NCI-H2081 treated with DMSO at 0.1 percent for 48 hours (cell line): ENCODE data around the gene GNAO1.

Experiments used
- DNase-seq: peaks from one replicate; lab custom pipeline; 2025; lab: John Stamatoyannopoulos, UW

Gene GNAO1

DNA sequence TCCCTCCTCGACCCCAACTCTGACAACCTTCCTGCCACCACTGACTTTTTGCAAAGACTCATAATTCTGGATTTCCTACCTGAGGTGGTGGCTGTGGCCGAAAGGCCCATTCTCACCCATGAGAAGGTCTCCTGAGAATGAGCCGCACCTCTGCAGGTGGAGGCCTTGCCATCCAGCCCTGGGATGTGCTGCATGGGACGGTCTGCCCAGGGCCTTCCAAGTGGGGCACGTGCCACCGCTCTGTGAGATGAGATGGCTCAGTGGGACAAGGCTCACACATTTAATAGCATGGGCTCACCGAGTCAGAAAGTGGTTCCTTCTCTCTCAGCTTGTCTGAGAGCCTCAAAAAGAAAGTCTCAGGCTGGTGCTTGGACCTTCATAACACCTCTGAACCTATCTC is 121.3 kb downstream of the GNAO1 start:
- no peak for DNase-seq

DNA sequence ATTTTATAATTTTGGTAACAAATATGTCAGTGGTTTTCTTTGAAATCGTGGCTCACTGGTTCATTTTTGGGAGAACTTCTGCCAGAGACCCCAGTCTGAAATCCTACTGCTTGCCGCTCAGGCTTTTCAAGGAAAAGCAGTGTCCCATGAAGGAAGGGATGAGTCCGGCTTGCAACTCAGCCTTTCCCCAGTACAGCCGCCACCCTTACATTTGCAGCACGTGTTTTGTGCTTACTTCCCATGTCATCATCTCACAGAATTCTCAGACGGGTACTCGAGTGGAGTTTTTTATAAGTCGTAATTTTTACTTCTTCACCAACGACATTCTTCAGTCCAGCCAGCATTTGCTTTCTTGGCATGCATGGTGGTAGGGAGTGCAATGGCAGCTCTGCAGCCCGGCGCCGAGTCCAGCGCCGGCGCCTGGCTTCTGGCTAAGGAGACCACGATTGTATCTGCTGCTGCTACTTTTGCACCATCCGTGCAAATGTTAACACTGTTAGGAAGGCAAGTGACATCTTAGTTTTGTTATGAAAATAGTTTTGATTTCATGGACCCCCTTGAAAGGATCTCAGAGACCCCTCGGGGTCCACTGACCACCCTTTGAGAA is 123.1 kb downstream of the GNAO1 start:
- DNase-seq, result no peak

DNA sequence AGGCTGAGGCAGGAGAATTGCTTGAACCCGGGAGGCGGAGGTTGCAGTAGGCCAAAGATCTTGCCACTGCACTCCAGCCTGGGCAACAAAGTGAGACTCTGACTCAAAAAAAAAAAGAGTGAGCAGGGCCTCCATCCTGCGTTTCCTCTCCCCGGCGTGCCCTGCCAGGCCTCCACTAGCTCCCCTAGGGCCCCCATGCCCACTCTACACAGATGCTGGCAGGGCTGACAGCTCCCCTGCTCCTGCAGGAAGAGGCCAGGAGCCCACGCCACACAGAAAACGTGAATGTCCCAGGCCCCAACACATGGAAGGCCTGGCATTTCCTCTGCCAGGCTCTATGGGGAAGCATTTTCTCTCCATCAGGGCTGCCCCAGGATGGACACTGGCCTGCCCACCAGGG is 124.7 kb downstream of the GNAO1 start:
- no peak for DNase-seq

DNA sequence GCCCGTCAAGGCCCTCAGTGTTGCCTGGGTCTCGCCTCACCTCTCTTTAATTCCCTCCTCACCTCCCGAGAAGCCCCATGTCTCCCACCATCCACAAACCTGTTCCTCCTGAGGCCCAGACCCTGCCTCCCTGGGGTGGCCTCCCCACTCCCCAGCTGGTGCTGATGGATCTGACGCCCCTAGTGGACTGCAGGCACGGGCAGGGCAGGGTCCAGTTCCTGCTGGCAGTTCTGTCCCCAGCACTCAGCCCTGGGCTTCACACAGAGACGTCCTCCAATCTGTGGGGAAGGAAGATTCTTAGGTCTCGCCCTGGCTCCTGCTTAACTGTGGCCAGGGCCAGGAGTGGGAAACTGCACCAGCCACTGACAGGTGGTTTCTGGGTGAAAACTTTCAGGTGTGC is 125.3 kb downstream of the GNAO1 start:
- no peak for DNase-seq

DNA sequence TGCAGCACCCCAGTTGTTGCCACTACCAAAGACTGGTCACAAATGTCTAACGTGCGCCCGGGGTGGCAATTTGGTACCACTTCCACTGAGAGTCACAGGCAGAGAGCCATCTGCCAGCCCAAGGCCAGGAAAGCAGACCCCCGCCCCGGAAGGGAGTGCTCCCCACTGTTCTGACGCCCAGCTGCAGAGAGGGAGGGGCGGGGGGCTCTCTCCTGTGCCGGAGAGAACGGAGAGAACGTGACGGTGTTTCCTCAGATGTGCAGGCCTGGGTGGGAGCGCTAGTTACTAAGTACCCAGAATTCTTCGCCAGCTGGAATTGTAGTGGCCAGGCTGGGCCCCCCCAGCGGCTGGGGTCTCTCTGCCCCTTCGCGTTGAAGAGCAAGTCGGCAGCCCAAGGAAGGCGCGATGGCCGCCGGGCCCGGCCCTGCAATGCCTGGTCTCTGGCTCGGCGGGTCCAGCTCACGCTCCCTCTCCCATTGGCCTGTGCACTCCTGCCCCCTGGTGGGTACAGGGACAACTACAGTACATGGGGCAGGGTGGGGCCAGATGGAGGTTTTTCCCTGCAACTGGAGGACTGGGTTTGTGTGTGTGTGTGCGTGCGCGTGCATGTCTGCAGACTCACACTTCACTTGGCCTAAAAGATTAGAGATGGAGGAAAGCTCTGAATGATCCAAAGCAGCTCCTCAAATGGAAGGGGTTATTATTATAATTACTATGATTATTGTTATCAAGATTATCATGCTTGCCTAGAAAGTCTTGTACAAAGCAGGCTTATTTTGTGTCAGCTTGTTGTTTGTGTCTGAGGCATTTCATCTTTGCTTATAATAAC is 126.9 kb downstream of the GNAO1 start:
- DNase-seq, result no peak

DNA sequence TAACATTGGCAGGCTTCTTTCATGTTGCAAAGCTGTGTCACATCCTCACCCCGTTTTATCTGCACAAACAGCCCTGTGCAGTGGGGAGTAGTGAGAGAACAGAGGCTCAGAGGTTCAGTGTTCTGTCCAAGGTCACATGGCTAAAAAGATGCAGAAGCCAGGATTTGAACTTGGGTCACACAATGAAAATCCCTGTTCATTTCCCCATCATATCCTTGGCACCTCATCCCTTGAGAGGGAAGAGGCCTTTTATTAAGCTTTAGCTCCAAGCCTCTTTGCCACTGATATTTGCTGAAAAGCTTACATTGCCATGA is 127.5 kb downstream of the GNAO1 start:
- no peak for DNase-seq

DNA sequence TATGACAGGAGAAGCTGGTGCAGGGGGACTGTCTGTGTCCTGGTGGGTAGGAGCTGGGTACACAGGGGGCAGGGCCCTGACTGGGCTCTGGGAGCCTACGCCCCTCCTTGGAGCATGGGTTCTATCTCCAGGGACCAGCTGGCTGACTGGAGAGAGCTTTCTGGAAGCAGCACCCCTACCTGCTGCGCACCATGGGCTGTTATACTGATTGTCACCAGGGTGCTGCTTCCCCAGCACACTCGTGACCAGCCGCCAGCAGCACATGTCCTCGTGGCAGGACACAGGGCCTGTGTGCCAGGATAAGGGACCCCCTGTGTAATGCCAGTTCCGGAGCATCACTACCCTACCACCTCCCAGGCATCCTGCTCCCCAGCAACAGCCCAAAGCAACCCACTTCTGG is 128.1 kb downstream of the GNAO1 start:
- no peak for DNase-seq

DNA sequence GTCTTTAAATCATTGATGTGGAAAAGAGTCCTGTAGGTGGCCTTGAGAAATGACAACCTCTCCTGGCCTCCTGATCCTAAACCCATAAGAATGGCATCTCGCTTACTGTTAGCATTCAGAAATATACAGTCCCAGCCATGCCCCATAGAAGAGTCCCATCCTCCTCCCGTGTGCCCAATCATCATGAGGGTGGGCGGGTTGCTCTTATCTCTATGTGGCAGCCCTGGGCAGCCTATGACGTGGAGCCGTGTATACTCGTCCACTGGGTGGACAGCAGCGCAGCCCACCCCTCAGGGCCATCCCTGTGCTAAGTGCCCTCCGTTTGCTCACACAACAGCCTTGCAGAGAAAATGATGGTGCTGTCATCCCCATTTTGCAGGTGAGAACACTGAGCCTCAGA is 128.8 kb downstream of the GNAO1 start:
- DNase-seq, result no peak

DNA sequence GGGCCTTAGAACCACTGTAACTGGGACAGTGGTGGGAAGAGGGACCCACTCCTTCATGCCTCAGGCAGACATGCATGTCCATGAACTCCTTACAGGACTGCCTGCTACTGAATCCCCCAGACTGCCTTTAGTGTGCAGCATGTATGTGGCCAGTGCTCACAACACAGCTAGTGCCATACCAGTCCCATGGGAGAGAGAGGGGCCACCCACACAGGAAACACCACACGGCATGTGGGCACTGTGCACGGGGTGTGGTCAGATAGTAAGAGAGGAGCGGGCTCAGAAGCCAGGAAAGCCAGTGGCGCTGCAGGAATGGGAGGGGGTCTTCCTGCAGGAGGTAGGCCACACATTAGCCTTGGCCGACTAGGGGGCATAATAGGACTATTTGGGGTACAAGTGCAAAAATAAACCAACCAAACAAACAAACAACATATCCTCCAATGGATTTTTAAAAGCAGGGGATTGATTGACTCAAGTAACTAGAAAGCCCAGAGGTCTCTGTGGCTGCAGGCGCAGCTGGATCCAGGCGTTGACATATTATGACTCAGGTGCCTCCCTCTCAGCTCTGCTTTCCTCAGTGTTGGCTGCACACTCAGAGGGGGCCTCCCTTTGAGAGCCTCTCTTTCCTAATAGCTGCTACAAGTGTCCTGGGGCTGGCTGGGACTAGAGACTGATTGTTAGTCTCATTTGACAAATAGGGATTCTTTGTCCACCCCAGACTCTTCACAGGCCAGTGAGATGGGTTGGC is 129.7 kb downstream of the GNAO1 start:
- DNase-seq, result no peak

DNA sequence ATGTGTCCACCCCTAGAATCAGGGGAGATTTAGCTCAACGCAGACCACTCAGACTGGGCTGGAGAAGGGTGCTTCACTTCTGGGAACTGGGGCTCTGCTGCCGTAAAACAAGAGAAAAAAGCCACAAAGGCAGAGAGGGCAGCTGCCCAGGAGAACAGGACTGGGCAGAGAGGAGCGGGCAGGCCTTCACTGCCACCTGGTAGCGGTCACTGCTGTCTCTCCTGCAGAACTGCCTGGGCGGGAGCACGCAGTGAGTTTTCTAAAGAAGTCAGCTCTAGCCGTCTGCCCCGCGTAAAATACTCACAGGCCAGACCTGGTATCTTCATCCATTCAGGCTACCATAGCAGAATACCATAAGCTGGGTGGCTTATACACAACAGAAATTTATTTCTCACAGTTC is 130.3 kb downstream of the GNAO1 start:
- no peak for DNase-seq

DNA sequence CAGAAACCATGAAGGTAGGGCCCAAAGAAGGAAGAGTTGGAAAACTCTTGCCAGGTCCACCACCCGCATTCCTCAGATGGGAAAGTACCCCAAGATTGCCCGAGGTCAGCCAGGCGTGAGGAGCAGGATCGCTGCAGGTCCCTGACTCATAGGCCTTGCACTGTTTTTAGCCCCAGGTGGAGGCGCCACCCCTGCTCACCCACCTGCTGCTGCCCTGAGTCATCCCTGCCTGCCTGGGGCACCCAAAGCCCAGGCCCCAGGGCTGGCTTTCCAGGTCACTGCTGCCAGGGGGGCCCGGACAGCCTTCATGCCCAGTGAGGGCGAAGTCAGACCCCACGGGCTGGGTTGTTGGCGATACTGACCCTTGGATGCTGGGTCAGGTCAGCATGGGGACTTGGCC is 133.1 kb downstream of the GNAO1 start:
- no peak for DNase-seq

DNA sequence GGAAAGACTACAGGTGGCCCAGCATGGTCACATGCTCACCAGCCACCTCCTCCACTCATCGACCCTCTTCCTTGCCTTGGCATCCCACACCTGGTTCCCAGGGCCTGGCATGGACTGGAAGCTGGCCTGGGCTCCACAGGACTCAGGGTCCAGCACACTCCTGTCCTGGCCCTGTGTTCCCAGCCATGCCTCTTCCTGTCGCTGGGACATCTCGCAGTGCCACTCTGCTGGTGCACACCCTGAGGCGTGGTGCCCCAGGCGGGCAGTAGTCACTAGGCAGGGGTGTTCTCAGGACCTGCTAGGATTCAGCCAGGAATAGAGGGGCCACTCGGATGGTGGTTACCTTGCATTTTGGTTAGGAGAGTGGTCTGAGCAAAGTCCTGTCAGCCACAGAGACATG is 134.7 kb downstream of the GNAO1 start:
- no peak for DNase-seq

DNA sequence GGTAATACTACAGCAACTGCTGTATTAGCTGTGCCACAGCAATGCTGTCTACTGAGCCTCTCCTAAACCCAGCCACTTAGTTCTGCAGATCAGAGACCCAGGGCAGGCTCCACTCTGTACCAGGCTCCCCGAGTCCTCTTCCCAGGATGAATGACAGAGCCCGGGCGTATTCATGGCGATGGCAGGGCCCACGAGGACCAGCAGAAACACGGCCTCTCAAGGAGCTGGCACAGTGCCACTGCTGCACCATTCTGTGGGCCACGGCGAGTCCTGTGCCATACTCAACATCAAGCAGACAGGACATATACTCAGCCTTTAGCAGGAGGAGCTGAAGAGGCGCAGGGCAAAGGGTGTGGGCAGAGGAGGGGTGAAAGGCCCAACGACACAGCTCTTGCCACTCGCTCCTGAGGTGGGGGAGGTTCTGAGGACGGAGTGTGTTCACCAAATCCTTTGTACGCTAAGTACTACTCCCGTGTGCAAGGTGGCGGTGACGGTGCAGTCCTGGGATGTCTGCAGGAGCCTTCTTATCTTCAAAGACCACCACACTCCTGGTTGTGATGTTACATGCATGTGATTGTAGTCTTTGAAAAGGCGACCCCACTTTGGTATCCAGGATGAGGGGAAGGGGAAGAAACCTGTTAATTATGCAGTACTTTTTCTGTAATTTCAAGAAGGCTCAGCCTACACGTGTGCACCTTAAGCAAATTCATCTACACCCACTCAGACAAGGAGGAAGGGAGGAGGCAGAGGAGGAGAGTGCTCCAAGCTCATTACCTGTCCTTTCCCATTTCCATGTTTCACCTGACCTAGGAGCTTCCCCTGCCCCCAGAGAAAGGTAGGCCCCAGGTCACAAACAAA is 136.0 kb downstream of the GNAO1 start:
- DNase-seq, result no peak

DNA sequence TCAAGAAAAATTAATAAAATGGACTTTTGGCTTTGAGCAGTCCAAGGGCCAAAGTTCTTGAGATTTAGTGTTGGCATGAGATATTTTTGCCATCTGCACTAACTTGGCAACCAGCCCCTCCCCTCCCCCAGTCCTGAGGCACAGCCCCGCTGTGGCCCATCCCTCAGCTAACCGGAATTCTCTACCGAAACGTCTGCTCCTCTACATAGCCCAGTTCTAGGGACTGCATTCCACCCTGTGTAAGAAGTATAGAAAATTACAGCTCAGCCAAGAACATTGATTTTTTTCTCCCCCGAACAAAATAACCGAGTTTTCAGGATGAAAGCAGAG is 136.6 kb downstream of the GNAO1 start:
- DNase-seq, result no peak

DNA sequence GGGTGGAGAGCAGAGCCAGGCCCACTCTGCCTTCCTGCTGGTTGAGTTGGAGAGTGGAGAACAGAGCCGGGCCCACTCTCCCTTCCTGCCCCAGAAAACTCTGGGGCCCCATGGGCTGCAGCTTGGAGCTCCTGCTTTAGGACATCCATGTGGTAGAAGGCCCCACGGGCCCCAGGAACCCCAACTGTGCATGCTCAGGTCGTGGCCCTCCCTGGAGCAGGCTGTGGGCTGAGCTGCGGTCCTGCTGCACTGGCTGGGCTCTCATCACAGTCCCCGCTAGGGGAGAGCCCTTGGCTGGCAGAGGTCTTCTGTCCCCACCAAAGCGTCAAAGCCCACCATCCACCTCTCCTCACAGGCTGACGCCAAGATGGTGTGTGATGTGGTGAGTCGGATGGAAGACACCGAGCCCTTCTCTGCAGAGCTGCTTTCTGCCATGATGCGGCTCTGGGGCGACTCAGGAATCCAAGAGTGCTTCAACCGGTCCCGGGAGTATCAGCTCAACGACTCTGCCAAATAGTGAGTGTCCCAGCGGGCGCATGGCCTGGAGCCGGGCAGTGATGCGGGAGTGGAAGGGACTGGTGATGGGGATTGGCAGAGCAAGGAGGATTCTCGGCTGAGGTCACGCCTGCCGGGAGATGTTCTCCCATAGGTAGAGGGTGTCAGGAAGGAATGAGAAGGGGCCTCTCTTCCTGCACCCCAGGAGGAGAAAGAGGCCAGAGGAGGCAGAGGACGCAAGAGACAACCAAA is 137.2 kb downstream of the GNAO1 start:
- DNase-seq, result no peak

DNA sequence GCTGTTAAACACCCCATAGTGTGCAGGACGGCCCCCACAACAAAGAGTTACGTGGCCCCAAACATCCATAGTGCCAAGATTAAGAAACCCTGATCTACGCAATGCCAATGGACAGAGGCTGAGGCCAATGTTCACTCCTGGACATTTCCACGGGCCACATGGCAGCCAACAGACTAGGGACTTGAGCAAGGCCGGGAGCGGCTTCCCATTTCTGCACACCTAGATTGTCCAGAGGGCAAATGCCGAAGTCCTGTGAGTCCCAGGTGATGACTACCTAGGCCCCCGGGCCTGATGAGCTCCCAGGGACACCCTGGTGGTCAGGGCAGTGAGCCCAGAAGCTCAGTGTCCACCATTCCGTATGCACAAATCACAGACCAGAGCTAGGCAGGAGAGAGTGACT is 138.6 kb downstream of the GNAO1 start:
- no peak for DNase-seq

DNA sequence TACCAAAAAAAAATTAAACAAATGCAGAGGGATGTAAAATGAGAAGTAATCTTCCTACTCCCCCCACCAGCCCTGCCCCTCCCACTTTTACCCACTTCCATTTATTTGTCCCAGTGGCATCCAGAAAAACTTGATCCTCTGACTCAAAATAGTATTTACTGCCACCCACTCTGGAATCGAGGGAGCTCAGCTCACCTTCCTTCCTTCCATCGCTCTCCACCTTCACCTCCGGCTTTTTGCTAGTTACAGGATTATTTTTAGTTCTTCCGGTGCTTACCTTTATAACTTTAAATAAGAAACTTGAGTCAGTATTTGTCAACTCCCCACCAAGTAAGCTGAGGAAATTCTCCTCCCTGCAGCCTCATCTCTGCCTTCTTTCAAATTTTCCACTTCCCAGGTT is 139.2 kb downstream of the GNAO1 start:
- DNase-seq, result no peak

DNA sequence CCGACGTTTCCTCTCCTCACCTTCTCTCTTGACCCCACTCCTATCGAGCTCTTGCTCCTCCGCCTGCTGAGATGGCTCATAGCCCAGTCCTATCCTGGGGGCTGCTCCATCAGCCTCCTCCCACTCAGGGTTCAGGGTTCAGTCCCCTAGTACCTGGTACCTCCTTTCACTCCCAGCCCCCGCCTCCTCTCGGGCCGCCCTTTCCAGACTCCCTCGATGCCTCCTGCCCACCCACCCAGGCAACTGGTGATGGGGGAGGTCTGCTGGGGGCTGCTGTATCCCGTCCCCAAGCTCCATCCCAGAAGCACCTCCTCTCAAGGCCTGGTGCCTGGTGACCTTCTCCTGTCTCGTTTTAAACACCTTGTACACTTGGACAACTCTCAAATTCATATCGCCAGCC is 140.1 kb downstream of the GNAO1 start:
- no peak for DNase-seq

DNA sequence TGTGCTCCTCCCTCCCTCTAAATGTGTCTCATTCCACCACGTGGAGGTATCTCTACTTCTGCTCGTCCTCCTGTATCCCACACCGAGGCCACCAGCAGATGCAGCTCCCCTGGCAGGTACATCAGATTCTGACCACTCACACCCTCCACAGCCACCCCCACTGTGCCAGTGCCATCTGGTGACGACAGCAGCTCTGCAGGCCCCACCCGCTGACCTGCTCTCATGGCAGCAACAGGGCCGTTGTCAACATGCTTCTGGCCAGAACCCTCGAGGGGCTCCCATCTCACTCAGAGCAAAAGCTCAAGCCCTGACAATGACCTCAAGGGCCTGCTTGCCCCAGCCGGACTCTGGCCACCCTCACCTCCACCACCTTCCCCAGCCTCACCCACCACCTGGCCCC is 140.6 kb downstream of the GNAO1 start:
- DNase-seq, result no peak

DNA sequence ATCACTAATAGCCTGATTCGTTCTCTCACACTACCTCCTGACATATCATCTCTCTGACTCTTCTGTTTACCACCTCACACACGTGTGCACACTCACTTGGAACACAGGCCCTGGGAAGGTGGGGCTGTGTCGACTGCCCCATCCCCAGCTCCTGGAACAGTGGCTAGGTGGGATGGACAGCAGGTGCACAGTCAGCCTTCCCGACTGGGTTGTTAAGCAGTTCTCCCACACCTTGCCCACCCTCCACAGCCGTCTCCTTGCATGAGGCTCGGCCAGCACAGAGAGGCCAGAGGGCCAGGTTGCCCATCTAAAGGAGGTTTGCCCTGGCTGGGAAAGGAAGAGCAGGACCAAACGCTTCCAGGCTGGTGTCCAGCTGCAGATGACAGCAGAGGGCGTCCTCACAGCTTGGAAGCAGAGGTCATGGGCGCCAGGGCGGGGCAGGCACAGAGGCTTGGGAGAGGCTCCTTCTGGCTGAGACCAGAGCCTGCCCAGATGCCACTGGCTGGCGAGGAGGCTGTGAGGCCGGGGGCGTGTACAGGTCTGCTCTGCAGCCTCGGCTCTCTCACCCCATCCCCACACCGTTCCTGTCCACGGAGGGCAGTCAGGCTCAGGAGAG is 141.3 kb downstream of the GNAO1 start:
- DNase-seq, result no peak

DNA sequence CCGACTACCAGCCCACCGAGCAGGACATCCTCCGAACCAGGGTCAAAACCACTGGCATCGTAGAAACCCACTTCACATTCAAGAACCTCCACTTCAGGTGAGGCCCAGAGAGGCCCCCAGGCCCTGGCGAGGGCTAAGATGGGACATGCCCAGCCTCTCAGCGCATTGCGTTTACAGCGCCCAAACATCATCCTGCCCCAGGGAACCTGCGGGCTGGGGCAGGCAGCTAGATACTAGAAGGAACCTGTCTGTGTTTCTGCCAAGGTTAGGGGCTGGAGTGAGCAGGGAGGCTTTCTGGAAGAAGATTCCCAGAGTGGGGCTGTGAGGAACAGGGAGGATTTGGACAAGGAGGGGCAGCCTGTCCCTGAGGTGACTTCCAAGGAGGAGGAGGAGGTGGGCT is 143.5 kb downstream of the GNAO1 start:
- no peak for DNase-seq
